ENCODE results near the gene SOAT1. TPM values are rescaled to one million over a fixed set of nuclear protein-coding genes. Genes with fewer than 3 reads are reported as not detected.

The SOAT1 gene
- total RNA-seq, 1 donor from 2014 or later = 9.8 TPM

GRCh38 chr1:179278920-179279319 lies 14.7 kb upstream of the SOAT1 start:
- Histone ChIP-seq H3K27ac (replicated peaks) (no peak overlapping the region), H3K27me3 (ENCODE audit: low read depth) (no peaks in the 10 kb centered on the region), H3K9me3 (replicated peaks) (peaks cover 9% of the 10 kb centered on the region), H3K36me3 (no peaks in the 10 kb centered on the region), H3K4me1 (no peaks in the 10 kb centered on the region), H3K4me3 (no peak overlapping the region)
- TF ChIP-seq CTCF (IDR thresholded peaks at IDR 0.05; ENCODE audit: borderline replicate concordance) = no peak
- intact Hi-C loops (cut with micrococcal nuclease) = no loop called here
- DNase-seq = no peak

DNA sequence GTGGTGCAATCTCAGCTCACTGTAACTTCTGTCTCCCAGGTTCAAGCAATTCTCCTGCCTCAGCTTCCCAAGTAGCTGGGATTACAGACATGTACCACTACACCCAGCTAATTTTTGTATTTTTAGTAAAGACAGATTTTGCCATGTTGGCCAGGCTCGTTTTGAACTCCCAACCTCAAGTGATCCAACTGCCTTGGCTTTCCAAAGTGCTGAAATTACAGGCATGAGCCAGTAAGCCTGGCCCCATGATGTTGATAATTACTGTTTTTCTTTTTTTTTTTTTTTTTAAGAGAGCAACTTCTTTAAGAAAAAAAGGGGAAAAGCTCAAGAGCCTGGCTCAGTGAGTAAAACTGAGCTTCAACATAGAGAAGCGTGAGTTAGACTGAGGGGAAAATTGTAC lies 9.6 kb upstream of the SOAT1 start:
- TF ChIP-seq CTCF (IDR thresholded peaks at IDR 0.05; ENCODE audit: borderline replicate concordance) = no peak
- Histone ChIP-seq H3K4me3 (no peak overlapping the region), H3K27me3 (ENCODE audit: low read depth) (no peaks in the 10 kb centered on the region), H3K27ac (replicated peaks) (no peak overlapping the region), H3K9me3 (replicated peaks) (peaks cover 7% of the 10 kb centered on the region), H3K4me1 (no peaks in the 10 kb centered on the region), H3K36me3 (no peaks in the 10 kb centered on the region)
- intact Hi-C loops (cut with micrococcal nuclease) = no loop called here
- no peak for DNase-seq

GRCh38 chr1:179287946-179288345 lies 5.7 kb upstream of the SOAT1 start:
- H3K9me3 ChIP-seq (replicated peaks) = no peaks in the 10 kb centered on the region
- TF ChIP-seq CTCF (IDR thresholded peaks at IDR 0.05; ENCODE audit: borderline replicate concordance) = no peak
- intact Hi-C loops (cut with micrococcal nuclease) = no loop called here

DNA sequence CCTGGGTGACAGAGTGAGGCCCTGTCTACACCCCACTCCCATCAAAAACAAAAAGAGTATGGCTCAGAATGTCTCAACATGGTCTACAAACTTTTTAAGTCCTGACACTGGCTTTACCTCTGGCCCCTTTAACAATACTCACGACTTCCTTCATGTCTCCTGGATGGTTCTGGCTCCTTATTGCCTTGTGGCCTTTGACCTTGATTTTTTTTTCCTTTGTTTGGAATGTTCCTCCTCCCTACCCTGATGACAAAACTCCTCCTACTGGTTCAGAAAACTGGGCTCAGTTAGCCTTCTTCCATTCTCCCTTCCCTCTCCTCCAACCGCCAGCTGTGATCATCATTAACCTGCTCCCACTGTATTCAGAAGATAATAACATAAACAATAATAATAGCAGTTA lies 4.6 kb upstream of the SOAT1 start:
- no peak overlapping the region for H3K27ac ChIP-seq (replicated peaks)
- no peaks in the 10 kb centered on the region for H3K9me3 ChIP-seq (replicated peaks)
- no peaks in the 10 kb centered on the region for H3K36me3 ChIP-seq
- no peaks in the 10 kb centered on the region for H3K27me3 ChIP-seq (ENCODE audit: low read depth)
- intact Hi-C loops (cut with micrococcal nuclease) = no loop called here
- no peak for TF ChIP-seq CTCF (IDR thresholded peaks at IDR 0.05; ENCODE audit: borderline replicate concordance)
- peaks cover 11% of the 10 kb centered on the region for H3K4me1 ChIP-seq
- no peak overlapping the region for H3K4me3 ChIP-seq
- no peak for DNase-seq

More at GRCh38 chr1:179287946-179288345, 5.7 kb upstream of the SOAT1 start:
- peaks cover 2% of the 10 kb centered on the region for H3K4me1 ChIP-seq
- H3K27me3 ChIP-seq (ENCODE audit: low read depth) = no peaks in the 10 kb centered on the region
- no peaks in the 10 kb centered on the region for H3K36me3 ChIP-seq
- H3K27ac ChIP-seq (replicated peaks) = no peak overlapping the region
- no peak overlapping the region for H3K4me3 ChIP-seq
- no peak for DNase-seq

DNA sequence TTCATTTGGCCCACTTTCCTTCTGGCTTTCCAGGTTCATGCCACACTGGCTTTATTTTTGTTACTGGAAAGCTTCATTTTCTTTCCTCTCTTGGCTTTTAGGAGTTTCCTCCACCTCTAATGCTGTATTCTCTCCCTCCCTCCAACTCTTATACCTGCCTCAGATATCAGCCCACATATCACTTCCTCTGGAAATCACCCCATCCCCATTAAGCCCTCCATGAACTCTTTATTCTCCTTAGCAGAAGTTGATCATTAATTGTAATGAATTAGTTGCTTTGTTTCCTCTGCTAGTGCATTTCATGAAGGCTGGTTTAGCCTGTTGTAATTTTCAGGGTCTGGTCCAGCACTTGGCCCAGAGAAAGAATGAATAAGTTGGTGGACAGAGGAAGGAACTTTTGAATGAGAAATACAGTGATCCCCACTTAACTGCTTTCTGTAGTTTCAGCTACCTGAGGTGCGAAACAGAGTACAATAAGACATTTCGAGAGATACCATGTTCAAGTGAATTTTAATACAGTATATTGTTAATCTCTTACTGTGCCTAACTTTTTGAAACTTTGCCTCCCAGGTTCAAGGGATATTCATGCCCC lies 1.7 kb downstream of the SOAT1 start:
- no peak for TF ChIP-seq CTCF (IDR thresholded peaks at IDR 0.05; ENCODE audit: borderline replicate concordance)
- DNase-seq = no peak
- Histone ChIP-seq H3K36me3 (no peaks in the 10 kb centered on the region), H3K4me1 (peaks cover 24% of the 10 kb centered on the region), H3K9me3 (replicated peaks) (no peaks in the 10 kb centered on the region), H3K27ac (replicated peaks) (peak overlapping the region; percentile 92), H3K27me3 (ENCODE audit: low read depth) (no peaks in the 10 kb centered on the region), H3K4me3 (peak overlapping the region; percentile 83)
- intact Hi-C loops (cut with micrococcal nuclease) = no loop called here

Measured in left ventricle myocardium inferior (tissue), 1 donor.